ENCODE results near the gene GNA12.

DNA sequence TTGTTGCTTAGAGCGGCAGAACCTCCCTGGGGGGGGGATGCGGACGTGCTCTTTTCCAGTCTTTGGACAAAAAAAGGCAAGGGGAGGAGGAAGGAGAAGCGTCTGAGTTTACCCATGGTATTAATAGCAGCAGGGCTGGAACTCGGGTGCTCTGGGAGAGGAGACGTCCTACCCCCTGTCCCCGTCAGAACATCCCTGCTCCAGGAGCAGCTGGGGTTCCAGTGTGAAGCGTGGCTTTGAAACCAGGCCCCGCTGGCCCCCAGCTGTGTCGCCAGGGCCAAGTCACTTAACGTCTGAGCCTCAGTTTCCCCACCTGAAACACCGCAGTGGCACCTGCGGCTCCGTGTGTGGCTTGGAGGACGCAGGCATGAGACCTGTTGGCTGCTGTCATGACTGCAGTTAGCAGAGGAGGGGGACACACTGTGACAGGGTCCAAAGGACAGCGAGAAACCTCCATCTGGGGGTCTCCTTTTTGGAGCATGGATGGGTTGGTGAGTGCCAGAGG lies 154.7 kb downstream of the GNA12 start:
- TF ChIP-seq, protein P1, sequence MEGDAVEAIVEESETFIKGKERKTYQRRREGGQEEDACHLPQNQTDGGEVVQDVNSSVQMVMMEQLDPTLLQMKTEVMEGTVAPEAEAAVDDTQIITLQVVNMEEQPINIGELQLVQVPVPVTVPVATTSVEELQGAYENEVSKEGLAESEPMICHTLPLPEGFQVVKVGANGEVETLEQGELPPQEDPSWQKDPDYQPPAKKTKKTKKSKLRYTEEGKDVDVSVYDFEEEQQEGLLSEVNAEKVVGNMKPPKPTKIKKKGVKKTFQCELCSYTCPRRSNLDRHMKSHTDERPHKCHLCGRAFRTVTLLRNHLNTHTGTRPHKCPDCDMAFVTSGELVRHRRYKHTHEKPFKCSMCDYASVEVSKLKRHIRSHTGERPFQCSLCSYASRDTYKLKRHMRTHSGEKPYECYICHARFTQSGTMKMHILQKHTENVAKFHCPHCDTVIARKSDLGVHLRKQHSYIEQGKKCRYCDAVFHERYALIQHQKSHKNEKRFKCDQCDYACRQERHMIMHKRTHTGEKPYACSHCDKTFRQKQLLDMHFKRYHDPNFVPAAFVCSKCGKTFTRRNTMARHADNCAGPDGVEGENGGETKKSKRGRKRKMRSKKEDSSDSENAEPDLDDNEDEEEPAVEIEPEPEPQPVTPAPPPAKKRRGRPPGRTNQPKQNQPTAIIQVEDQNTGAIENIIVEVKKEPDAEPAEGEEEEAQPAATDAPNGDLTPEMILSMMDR (IDR thresholded peaks at IDR 0.05 in 2 of 3, conservative IDR thresholded peaks at IDR 0.05 in 1 of 3; ENCODE audit: control insufficient read depth in 2 of 3, extremely low read depth in 1 of 3, insufficient read depth in 1 of 3, low read depth in 3 of 3, low read length in 3 of 3): no peak
- TF ChIP-seq SMAD1 (IDR thresholded peaks at IDR 0.05; ENCODE audit: low read depth, partially characterized antibody) (no peak), SRF (IDR thresholded peaks at IDR 0.05; ENCODE audit: low read depth in 2 of 2, low read length in 2 of 2) (no peak), MYC (IDR thresholded peaks at IDR 0.05; ENCODE audit: insufficient read depth, insufficient read length, insufficient replicate concordance, low read length, severe bottlenecking) (no peak), ZZZ3 (IDR thresholded peaks at IDR 0.05; ENCODE audit: control insufficient read depth, insufficient read length, low read depth) (no peak), RELB (IDR thresholded peaks at IDR 0.05; ENCODE audit: low read depth) (no peak), CHD2 (IDR thresholded peaks at IDR 0.05; ENCODE audit: borderline replicate concordance, low read depth, low read length) (no peak), REST (IDR thresholded peaks at IDR 0.05; ENCODE audit: low read depth, low read length) (no peak), POLR2A (IDR thresholded peaks at IDR 0.05; ENCODE audit: low read depth, low read length) (no peak), CEBPB (IDR thresholded peaks at IDR 0.05; ENCODE audit: borderline replicate concordance in 1 of 2, low read depth in 2 of 2, low read length in 2 of 2) (no peak), LARP7 (IDR thresholded peaks at IDR 0.05) (no peak), RAD21 (IDR thresholded peaks at IDR 0.05; ENCODE audit: insufficient read depth, low read depth, low read length) (no peak), SMC3 (IDR thresholded peaks at IDR 0.05; ENCODE audit: borderline replicate concordance, low read length) (no peak)
- TF ChIP-seq, protein P2, sequence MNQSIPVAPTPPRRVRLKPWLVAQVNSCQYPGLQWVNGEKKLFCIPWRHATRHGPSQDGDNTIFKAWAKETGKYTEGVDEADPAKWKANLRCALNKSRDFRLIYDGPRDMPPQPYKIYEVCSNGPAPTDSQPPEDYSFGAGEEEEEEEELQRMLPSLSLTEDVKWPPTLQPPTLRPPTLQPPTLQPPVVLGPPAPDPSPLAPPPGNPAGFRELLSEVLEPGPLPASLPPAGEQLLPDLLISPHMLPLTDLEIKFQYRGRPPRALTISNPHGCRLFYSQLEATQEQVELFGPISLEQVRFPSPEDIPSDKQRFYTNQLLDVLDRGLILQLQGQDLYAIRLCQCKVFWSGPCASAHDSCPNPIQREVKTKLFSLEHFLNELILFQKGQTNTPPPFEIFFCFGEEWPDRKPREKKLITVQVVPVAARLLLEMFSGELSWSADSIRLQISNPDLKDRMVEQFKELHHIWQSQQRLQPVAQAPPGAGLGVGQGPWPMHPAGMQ (IDR thresholded peaks at IDR 0.05; ENCODE audit: borderline replicate concordance): no peak
